Measurements from ENCODE around the gene CCDC57.

GRCh38 chr17:82194765-82195164 lies 17.9 kb downstream of the CCDC57 start:
- TF ChIP-seq CTCF (IDR thresholded peaks at IDR 0.05) (no peak), POLR2AphosphoS5 (IDR thresholded peaks at IDR 0.05) (no peak), POLR2A (IDR thresholded peaks at IDR 0.05) (no peak)
